ENCODE measurements around the gene TRIM37. TPM values are rescaled to one million over a fixed set of nuclear protein-coding genes. Genes with fewer than 3 reads are reported as not detected.

The TRIM37 gene
- total and polyA plus RNA-seq, 4 donors: 9.1 to 39.0 (median 16.8) TPM

DNA sequence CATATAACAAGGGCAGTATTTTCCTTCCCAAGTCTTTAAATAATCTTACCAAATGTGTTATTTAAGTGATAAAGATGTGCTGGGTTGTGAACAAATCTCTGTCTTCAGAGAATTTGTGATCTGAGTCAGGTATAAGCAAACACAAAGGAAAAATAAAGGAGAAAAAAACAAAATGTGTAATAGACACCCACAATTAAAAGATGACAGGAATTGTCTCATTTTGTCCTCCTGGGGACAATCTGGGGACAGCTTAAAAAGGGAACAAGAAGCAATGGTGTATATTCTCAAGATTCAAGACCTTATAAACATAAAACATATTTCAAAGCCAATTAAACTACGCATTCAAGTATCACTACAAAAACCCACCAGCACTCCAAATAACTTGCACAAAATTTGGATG is 107.2 kb downstream of the TRIM37 start:
- no peak overlapping the region for H3K27ac ChIP-seq (ENCODE audit: low read depth in 1 of 2, low read length in 1 of 2)
- H3K4me1 ChIP-seq (ENCODE audit: control insufficient read depth in 5 of 5, insufficient read depth in 5 of 5, low read length in 5 of 5): no peaks in the 10 kb centered on the region
- DNase-seq (no peak), ATAC-seq (ENCODE audit: insufficient read depth, low FRiP score) (no peak)
- no peaks in the 10 kb centered on the region for H3K27me3 ChIP-seq (ENCODE audit: control insufficient read depth in 3 of 3, insufficient read depth in 3 of 3, low read length in 2 of 3)
- 90 to 91% methylated on average over 1 of the region's 1 CpG for WGBS, 2 donors
- no peaks in the 10 kb centered on the region for H3K9me3 ChIP-seq (ENCODE audit: control insufficient read depth in 4 of 4, insufficient read depth in 3 of 4, low read length in 3 of 4)
- peaks cover 5 to 14% (median 8%) of the 10 kb centered on the region in 4 donors for H3K36me3 ChIP-seq (ENCODE audit: control insufficient read depth in 4 of 4, insufficient read depth in 4 of 4, low read length in 4 of 4)
- H3K4me3 ChIP-seq: no peak overlapping the region
- TF ChIP-seq, protein P1, sequence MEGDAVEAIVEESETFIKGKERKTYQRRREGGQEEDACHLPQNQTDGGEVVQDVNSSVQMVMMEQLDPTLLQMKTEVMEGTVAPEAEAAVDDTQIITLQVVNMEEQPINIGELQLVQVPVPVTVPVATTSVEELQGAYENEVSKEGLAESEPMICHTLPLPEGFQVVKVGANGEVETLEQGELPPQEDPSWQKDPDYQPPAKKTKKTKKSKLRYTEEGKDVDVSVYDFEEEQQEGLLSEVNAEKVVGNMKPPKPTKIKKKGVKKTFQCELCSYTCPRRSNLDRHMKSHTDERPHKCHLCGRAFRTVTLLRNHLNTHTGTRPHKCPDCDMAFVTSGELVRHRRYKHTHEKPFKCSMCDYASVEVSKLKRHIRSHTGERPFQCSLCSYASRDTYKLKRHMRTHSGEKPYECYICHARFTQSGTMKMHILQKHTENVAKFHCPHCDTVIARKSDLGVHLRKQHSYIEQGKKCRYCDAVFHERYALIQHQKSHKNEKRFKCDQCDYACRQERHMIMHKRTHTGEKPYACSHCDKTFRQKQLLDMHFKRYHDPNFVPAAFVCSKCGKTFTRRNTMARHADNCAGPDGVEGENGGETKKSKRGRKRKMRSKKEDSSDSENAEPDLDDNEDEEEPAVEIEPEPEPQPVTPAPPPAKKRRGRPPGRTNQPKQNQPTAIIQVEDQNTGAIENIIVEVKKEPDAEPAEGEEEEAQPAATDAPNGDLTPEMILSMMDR (IDR thresholded peaks at IDR 0.05; ENCODE audit: control extremely low read depth, extremely low read depth): no peak
- H3K9ac ChIP-seq (ENCODE audit: insufficient read depth in 1 of 2, low read length in 2 of 2): no peak overlapping the region

GRCh38 chr17:58998871-58999270 is 107.8 kb downstream of the TRIM37 start:
- ATAC-seq (ENCODE audit: insufficient read depth, low FRiP score): no peak
- WGBS, 2 donors: 91 to 93% methylated on average over 4 of the region's 4 CpGs
- H3K27ac ChIP-seq (ENCODE audit: low read depth in 1 of 2, low read length in 1 of 2): no peak overlapping the region
- no peak for DNase-seq
- H3K27me3 ChIP-seq (ENCODE audit: control insufficient read depth in 3 of 3, insufficient read depth in 3 of 3, low read length in 2 of 3): no peaks in the 10 kb centered on the region
- no peak overlapping the region for H3K4me3 ChIP-seq
- no peak overlapping the region for H3K9ac ChIP-seq (ENCODE audit: insufficient read depth in 1 of 2, low read length in 2 of 2)
- H3K9me3 ChIP-seq (ENCODE audit: control insufficient read depth in 4 of 4, insufficient read depth in 3 of 4, low read length in 3 of 4): no peaks in the 10 kb centered on the region
- no peaks in the 10 kb centered on the region for H3K4me1 ChIP-seq (ENCODE audit: control insufficient read depth in 5 of 5, insufficient read depth in 5 of 5, low read length in 5 of 5)
- peaks cover 5 to 14% (median 8%) of the 10 kb centered on the region in 4 donors for H3K36me3 ChIP-seq (ENCODE audit: control insufficient read depth in 4 of 4, insufficient read depth in 4 of 4, low read length in 4 of 4)
- TF ChIP-seq, protein P1 (IDR thresholded peaks at IDR 0.05; ENCODE audit: control extremely low read depth, extremely low read depth): no peak

- H3K9me3 ChIP-seq (ENCODE audit: control insufficient read depth in 4 of 4, insufficient read depth in 3 of 4, low read length in 3 of 4): no peaks in the 10 kb centered on the region
- WGBS, 2 donors: 60 to 81% methylated on average over 7 of the region's 7 CpGs
- no peak overlapping the region for H3K27ac ChIP-seq (ENCODE audit: low read depth in 1 of 2, low read length in 1 of 2)
- H3K4me1 ChIP-seq (ENCODE audit: control insufficient read depth in 5 of 5, insufficient read depth in 5 of 5, low read length in 5 of 5): no peaks in the 10 kb centered on the region
- DNase-seq: no peak
- H3K36me3 ChIP-seq (ENCODE audit: control insufficient read depth in 4 of 4, insufficient read depth in 4 of 4, low read length in 4 of 4): peaks cover 5 to 14% (median 8%) of the 10 kb centered on the region in 4 donors
- no peak overlapping the region for H3K4me3 ChIP-seq
- H3K9ac ChIP-seq (ENCODE audit: insufficient read depth in 1 of 2, low read length in 2 of 2): no peak overlapping the region
- TF ChIP-seq, protein P1 (IDR thresholded peaks at IDR 0.05; ENCODE audit: control extremely low read depth, extremely low read depth): no peak
- H3K27me3 ChIP-seq (ENCODE audit: control insufficient read depth in 3 of 3, insufficient read depth in 3 of 3, low read length in 2 of 3): no peaks in the 10 kb centered on the region
- no peak for ATAC-seq (ENCODE audit: insufficient read depth, low FRiP score)
These were observed 108.7 kb downstream of the TRIM37 start for GRCh38 chr17:58997756-58998553.

Measured in lung (tissue), 12 donors.